ENCODE results near the gene PTCH1.

DNA sequence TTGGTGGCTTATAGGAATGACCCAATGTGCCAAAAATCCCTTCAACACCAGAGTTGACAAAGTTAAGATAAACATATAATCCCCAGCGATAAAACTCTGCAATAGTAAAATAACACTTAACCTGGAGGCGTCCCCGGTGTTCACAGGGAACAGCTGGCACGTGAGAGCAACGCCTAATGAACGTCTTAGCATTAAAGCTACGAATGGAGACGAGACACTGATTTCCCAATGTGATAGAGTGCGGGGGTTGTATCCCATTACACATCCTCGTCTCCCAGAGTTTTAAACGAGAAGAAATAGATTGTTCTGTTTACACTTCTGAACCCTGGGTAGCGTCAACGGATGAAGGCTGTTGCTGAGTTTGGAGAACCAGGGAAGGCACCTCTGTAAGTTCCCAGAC, 57.6 kb downstream of the PTCH1 start:
- TF ChIP-seq EZH2 (IDR thresholded peaks at IDR 0.05) (no peak), POLR2AphosphoS5 (IDR thresholded peaks at IDR 0.05; ENCODE audit: borderline replicate concordance, low read depth, low read length) (no peak)
